HEK293 (cell line): ENCODE data around the gene KCNK17.

Source experiments
- AEBP2 ChIP-seq: fragments of 450-650 bp; formaldehyde crosslinking; IDR thresholded peaks from 2 replicates; pipeline ENCODE4 v1.5.1; 2016; ENCODE audit warnings: missing biosample characterization, missing genetic modification characterization, borderline replicate concordance
- GLI4 ChIP-seq: fragments of 450-650 bp; formaldehyde crosslinking; IDR thresholded peaks from 2 replicates; pipeline ENCODE4 v1.5.1; 2016; ENCODE audit warnings: missing biosample characterization, missing genetic modification characterization
- KLF8 ChIP-seq: fragments of 450-650 bp; formaldehyde crosslinking; IDR thresholded peaks from 2 replicates; pipeline ENCODE4 v1.5.1; 2016; ENCODE audit warnings: missing biosample characterization, missing genetic modification characterization
- OSR2 ChIP-seq: fragments of 450-650 bp; formaldehyde crosslinking; IDR thresholded peaks from 2 replicates; pipeline ENCODE4 v1.5.1; 2016; ENCODE audit warnings: missing biosample characterization, missing genetic modification characterization
- ZBTB20 ChIP-seq: fragments of 450-650 bp; formaldehyde crosslinking; IDR thresholded peaks from 2 replicates; pipeline ENCODE4 v1.5.1; 2016; ENCODE audit warnings: missing biosample characterization, missing genetic modification characterization
- ZBTB7A ChIP-seq: fragments of 450-650 bp; formaldehyde crosslinking; IDR thresholded peaks from 2 replicates; pipeline ENCODE4 v1.5.1; 2016; ENCODE audit warnings: low read depth, missing biosample characterization, missing genetic modification characterization
- ZNF157 ChIP-seq: fragments of 450-650 bp; formaldehyde crosslinking; IDR thresholded peaks from 2 replicates; pipeline ENCODE4 v1.5.1; 2016; ENCODE audit warnings: missing biosample characterization, missing genetic modification characterization
- ZNF174 ChIP-seq: fragments of 450-650 bp; formaldehyde crosslinking; IDR thresholded peaks from 2 replicates; pipeline ENCODE4 v1.5.0; 2017; ENCODE audit warnings: missing biosample characterization, mild to moderate bottlenecking, missing genetic modification characterization
- ZNF24 ChIP-seq: fragments of 450-650 bp; formaldehyde crosslinking; IDR thresholded peaks from 2 replicates; pipeline ENCODE4 v1.5.1; 2016; ENCODE audit warnings: missing biosample characterization, missing genetic modification characterization
- ZNF324 ChIP-seq: fragments of 450-650 bp; formaldehyde crosslinking; IDR thresholded peaks from 2 replicates; pipeline ENCODE4 v1.5.1; 2016; ENCODE audit warnings: missing biosample characterization, missing genetic modification characterization
- ZNF37A ChIP-seq: fragments of 450-650 bp; IDR thresholded peaks from 2 replicates; pipeline ENCODE4 v1.5.1; 2018; ENCODE audit warnings: missing biosample characterization, missing genetic modification characterization
- ZNF426 ChIP-seq: fragments of 450-650 bp; formaldehyde crosslinking; IDR thresholded peaks from 2 replicates; pipeline ENCODE4 v1.5.1; 2017; ENCODE audit warnings: missing biosample characterization, missing genetic modification characterization, mild to moderate bottlenecking, inconsistent platforms, moderate library complexity
- ZNF510 ChIP-seq: fragments of 450-650 bp; formaldehyde crosslinking; IDR thresholded peaks from 2 replicates; pipeline ENCODE4 v1.5.1; 2018; ENCODE audit warnings: mild to moderate bottlenecking, missing genetic modification characterization, missing biosample characterization; ENCODE audit not compliant: insufficient replicate concordance
- ZNF585B ChIP-seq: fragments of 450-650 bp; formaldehyde crosslinking; IDR thresholded peaks from 2 replicates; pipeline ENCODE4 v1.5.1; 2016; ENCODE audit warnings: missing biosample characterization, missing genetic modification characterization
- ZNF623 ChIP-seq: fragments of 450-650 bp; formaldehyde crosslinking; IDR thresholded peaks from 2 replicates; pipeline ENCODE4 v1.5.1; 2016; ENCODE audit warnings: missing biosample characterization, missing genetic modification characterization
- ZNF664 ChIP-seq: fragments of 450-650 bp; formaldehyde crosslinking; IDR thresholded peaks from 2 replicates; pipeline ENCODE4 v1.5.1; 2016; ENCODE audit warnings: missing biosample characterization, missing genetic modification characterization
- ZNF677 ChIP-seq: fragments of 450-650 bp; IDR thresholded peaks from 2 replicates; pipeline ENCODE4 v1.5.0; 2018; ENCODE audit warnings: missing biosample characterization, mild to moderate bottlenecking, missing genetic modification characterization, moderate library complexity
- ZSCAN23 ChIP-seq: fragments of 450-650 bp; formaldehyde crosslinking; IDR thresholded peaks from 2 replicates; pipeline ENCODE4 v1.5.1; 2016; ENCODE audit warnings: missing biosample characterization, missing genetic modification characterization
- TF ChIP-seq, protein P1 (sequence below): fragments of 450-650 bp; formaldehyde crosslinking; IDR thresholded peaks from 2 replicates; pipeline ENCODE4 v1.5.1; 2016; ENCODE audit warnings: missing biosample characterization, missing genetic modification characterization
- TF ChIP-seq, protein P2 (sequence below): fragments of 450-650 bp; formaldehyde crosslinking; IDR thresholded peaks from 2 replicates; pipeline ENCODE4 v1.5.1; 2016; ENCODE audit warnings: missing biosample characterization, missing genetic modification characterization, borderline replicate concordance
- TF ChIP-seq, protein P3 (sequence below): fragments of 450-650 bp; formaldehyde crosslinking; IDR thresholded peaks from 2 replicates; pipeline ENCODE4 v1.5.1; 2016; ENCODE audit warnings: missing biosample characterization, missing genetic modification characterization
- TF ChIP-seq, protein P4 (sequence below): fragments of 450-650 bp; formaldehyde crosslinking; IDR thresholded peaks from 2 replicates; pipeline ENCODE4 v1.5.1; 2017; ENCODE audit warnings: missing biosample characterization, missing genetic modification characterization
- TF ChIP-seq, protein P5 (sequence below): fragments of 450-650 bp; formaldehyde crosslinking; IDR thresholded peaks from 2 replicates; pipeline ENCODE4 v1.5.1; 2016; ENCODE audit warnings: missing biosample characterization, missing genetic modification characterization

The KCNK17 gene

DNA sequence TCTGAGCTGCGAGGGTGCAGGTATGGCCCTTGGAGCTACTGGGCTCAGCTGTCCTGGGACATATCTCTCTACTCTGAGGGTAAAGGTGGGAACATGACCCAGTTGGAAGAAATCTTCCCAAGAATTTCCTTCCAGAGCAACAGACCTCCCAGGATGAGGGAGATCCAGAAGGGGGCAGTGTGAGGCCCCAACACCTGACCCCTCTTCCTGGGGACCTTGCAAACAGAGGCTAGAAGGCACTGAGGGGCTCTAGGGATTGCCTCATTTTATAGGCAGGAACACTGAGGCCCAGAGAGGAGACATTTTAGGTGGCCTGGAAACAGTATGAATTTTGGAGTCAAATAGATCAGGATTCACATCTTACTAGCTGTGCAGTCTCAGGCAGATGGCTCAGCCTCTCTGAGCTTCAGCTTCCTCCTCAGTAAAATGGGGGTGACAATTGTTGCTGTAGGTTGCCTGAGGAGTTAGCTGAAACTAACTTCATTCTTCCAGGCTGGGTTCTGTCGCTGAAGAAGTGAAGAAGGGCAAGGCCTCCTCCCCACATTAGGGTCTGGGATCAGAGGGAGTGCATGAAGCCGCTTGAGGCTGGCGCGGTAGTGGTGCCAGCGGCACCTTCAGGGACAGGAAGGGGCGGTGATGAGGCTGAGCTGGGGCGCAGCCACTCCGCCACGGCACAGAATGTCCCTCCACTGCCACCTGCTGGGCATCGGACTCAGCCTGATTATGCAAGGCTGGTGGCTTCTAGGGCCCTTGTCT, 11.4 kb downstream of the KCNK17 start (continued):
- no peak for TF ChIP-seq ZNF174 (tag by site-specific recombination)
- no peak for TF ChIP-seq ZNF585B (tag by site-specific recombination)
- TF ChIP-seq ZNF24 (tag by site-specific recombination), result no peak
- TF ChIP-seq GLI4 (tag by site-specific recombination), result no peak
- TF ChIP-seq, protein P1, sequence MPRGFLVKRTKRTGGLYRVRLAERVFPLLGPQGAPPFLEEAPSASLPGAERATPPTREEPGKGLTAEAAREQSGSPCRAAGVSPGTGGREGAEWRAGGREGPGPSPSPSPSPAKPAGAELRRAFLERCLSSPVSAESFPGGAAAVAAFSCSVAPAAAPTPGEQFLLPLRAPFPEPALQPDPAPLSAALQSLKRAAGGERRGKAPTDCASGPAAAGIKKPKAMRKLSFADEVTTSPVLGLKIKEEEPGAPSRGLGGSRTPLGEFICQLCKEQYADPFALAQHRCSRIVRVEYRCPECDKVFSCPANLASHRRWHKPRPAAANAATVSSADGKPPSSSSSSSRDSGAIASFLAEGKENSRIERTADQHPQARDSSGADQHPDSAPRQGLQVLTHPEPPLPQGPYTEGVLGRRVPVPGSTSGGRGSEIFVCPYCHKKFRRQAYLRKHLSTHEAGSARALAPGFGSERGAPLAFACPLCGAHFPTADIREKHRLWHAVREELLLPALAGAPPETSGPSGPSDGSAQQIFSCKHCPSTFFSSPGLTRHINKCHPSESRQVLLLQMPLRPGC, result no peak
- no peak for TF ChIP-seq KLF8 (tag by site-specific recombination)
- no peak for TF ChIP-seq ZBTB20
- no peak for TF ChIP-seq ZNF324 (tag by site-specific recombination)
- TF ChIP-seq, protein P2, sequence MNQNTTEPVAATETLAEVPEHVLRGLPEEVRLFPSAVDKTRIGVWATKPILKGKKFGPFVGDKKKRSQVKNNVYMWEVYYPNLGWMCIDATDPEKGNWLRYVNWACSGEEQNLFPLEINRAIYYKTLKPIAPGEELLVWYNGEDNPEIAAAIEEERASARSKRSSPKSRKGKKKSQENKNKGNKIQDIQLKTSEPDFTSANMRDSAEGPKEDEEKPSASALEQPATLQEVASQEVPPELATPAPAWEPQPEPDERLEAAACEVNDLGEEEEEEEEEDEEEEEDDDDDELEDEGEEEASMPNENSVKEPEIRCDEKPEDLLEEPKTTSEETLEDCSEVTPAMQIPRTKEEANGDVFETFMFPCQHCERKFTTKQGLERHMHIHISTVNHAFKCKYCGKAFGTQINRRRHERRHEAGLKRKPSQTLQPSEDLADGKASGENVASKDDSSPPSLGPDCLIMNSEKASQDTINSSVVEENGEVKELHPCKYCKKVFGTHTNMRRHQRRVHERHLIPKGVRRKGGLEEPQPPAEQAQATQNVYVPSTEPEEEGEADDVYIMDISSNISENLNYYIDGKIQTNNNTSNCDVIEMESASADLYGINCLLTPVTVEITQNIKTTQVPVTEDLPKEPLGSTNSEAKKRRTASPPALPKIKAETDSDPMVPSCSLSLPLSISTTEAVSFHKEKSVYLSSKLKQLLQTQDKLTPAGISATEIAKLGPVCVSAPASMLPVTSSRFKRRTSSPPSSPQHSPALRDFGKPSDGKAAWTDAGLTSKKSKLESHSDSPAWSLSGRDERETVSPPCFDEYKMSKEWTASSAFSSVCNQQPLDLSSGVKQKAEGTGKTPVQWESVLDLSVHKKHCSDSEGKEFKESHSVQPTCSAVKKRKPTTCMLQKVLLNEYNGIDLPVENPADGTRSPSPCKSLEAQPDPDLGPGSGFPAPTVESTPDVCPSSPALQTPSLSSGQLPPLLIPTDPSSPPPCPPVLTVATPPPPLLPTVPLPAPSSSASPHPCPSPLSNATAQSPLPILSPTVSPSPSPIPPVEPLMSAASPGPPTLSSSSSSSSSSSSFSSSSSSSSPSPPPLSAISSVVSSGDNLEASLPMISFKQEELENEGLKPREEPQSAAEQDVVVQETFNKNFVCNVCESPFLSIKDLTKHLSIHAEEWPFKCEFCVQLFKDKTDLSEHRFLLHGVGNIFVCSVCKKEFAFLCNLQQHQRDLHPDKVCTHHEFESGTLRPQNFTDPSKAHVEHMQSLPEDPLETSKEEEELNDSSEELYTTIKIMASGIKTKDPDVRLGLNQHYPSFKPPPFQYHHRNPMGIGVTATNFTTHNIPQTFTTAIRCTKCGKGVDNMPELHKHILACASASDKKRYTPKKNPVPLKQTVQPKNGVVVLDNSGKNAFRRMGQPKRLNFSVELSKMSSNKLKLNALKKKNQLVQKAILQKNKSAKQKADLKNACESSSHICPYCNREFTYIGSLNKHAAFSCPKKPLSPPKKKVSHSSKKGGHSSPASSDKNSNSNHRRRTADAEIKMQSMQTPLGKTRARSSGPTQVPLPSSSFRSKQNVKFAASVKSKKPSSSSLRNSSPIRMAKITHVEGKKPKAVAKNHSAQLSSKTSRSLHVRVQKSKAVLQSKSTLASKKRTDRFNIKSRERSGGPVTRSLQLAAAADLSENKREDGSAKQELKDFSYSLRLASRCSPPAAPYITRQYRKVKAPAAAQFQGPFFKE, result no peak
- no peak for TF ChIP-seq ZNF664 (tag by site-specific recombination)
- TF ChIP-seq ZNF623 (tag by site-specific recombination), result no peak
- TF ChIP-seq ZNF37A (tag by site-specific recombination), result no peak
- TF ChIP-seq ZNF677 (tag by site-specific recombination), result no peak
- TF ChIP-seq OSR2 (tag by site-specific recombination), result no peak
- TF ChIP-seq AEBP2, result no peak
- TF ChIP-seq ZNF157 (tag by site-specific recombination), result no peak
- TF ChIP-seq ZSCAN23 (tag by site-specific recombination), result no peak
- TF ChIP-seq, protein P3, sequence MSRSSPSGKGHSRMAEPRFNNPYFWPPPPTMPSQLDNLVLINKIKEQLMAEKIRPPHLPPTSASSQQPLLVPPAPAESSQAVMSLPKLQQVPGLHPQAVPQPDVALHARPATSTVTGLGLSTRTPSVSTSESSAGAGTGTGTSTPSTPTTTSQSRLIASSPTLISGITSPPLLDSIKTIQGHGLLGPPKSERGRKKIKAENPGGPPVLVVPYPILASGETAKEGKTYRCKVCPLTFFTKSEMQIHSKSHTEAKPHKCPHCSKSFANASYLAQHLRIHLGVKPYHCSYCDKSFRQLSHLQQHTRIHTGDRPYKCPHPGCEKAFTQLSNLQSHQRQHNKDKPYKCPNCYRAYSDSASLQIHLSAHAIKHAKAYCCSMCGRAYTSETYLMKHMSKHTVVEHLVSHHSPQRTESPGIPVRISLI (tag by site-specific recombination), result no peak
- TF ChIP-seq ZNF510, result no peak
- TF ChIP-seq ZNF426 (tag by site-specific recombination), result no peak
- TF ChIP-seq ZBTB7A (tag by site-specific recombination), result no peak
- TF ChIP-seq, protein P4, sequence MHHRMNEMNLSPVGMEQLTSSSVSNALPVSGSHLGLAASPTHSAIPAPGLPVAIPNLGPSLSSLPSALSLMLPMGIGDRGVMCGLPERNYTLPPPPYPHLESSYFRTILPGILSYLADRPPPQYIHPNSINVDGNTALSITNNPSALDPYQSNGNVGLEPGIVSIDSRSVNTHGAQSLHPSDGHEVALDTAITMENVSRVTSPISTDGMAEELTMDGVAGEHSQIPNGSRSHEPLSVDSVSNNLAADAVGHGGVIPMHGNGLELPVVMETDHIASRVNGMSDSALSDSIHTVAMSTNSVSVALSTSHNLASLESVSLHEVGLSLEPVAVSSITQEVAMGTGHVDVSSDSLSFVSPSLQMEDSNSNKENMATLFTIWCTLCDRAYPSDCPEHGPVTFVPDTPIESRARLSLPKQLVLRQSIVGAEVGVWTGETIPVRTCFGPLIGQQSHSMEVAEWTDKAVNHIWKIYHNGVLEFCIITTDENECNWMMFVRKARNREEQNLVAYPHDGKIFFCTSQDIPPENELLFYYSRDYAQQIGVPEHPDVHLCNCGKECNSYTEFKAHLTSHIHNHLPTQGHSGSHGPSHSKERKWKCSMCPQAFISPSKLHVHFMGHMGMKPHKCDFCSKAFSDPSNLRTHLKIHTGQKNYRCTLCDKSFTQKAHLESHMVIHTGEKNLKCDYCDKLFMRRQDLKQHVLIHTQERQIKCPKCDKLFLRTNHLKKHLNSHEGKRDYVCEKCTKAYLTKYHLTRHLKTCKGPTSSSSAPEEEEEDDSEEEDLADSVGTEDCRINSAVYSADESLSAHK (tag by site-specific recombination), result no peak
- TF ChIP-seq, protein P5, sequence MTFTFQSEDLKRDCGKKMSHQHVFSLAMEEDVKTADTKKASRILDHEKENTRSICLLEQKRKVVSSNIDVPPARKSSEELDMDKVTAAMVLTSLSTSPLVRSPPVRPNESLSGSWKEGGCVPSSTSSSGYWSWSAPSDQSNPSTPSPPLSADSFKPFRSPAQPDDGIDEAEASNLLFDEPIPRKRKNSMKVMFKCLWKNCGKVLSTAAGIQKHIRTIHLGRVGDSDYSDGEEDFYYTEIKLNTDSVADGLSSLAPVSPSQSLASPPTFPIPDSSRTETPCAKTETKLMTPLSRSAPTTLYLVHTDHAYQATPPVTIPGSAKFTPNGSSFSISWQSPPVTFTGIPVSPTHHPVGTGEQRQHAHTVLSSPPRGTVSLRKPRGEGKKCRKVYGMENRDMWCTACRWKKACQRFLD (tag by site-specific recombination), result no peak
